Fibroblast of lung (primary cell): ENCODE data around the gene SMC6. TPM values are rescaled to one million over a fixed set of nuclear protein-coding genes. Genes with fewer than 3 reads are reported as not detected.

Source experiments
- DNase-seq, 2 donors: peaks; one replicate each; pipeline versions ENCODE4 v3.0.0 to v3.0.0-alpha.2; 2010; ENCODE audit warnings: low read depth in 2 of 2
- H2AFZ ChIP-seq: 2 replicates; pipeline ENCODE4 v1.5.1; 2012; ENCODE audit warnings: low read length, control low read depth, inconsistent platforms
- H3K27ac ChIP-seq: 2 replicates; pipeline ENCODE4 v1.5.1; 2011; ENCODE audit warnings: low read length, control low read depth; ENCODE audit not compliant: insufficient read depth
- H3K27me3 ChIP-seq: 2 replicates; pipeline ENCODE4 v1.5.1; 2011; ENCODE audit warnings: mild to moderate bottlenecking, low read length; ENCODE audit not compliant: control insufficient read depth, insufficient read depth
- H3K36me3 ChIP-seq: 2 replicates; pipeline ENCODE4 v1.5.1; 2011; ENCODE audit warnings: low read length; ENCODE audit not compliant: control insufficient read depth, insufficient read depth
- H3K4me1 ChIP-seq: 2 replicates; pipeline ENCODE4 v1.5.1; 2011; ENCODE audit warnings: low read length; ENCODE audit not compliant: control insufficient read depth, insufficient read depth; ENCODE audit errors: extremely low read depth
- H3K4me2 ChIP-seq: 2 replicates; pipeline ENCODE4 v1.5.1; 2011; ENCODE audit warnings: low read length, control low read depth; ENCODE audit not compliant: insufficient read depth; ENCODE audit errors: extremely low read depth
- H3K4me3 ChIP-seq, 4 experiments: fragments of 200-600 bp in 1 of 4; sonication (generic) in 1 of 4; replicated peaks in 1 of 4; 2 replicates each; pipeline ENCODE4 v1.5.1; 2011 to 2016; ENCODE audit warnings: low read length in 4 of 4, low read depth in 3 of 4, mild to moderate bottlenecking in 3 of 4, control low read depth in 2 of 4, inconsistent platforms in 1 of 4, mixed read lengths in 1 of 4; ENCODE audit not compliant: insufficient read depth in 1 of 4; ENCODE audit errors: control extremely low read depth in 1 of 4
- H3K79me2 ChIP-seq: 2 replicates; pipeline ENCODE4 v1.5.1; 2012; ENCODE audit warnings: mild to moderate bottlenecking, low read length, inconsistent platforms; ENCODE audit not compliant: control insufficient read depth, insufficient read depth
- H3K9ac ChIP-seq: 2 replicates; pipeline ENCODE4 v1.5.1; 2011; ENCODE audit warnings: mild to moderate bottlenecking, low read length, control low read depth; ENCODE audit not compliant: insufficient read depth
- H3K9me3 ChIP-seq: 2 replicates; pipeline ENCODE4 v1.5.1; 2012; ENCODE audit warnings: low read depth, low read length; ENCODE audit not compliant: control insufficient read depth, insufficient read depth
- H4K20me1 ChIP-seq: 2 replicates; pipeline ENCODE4 v1.5.1; 2011; ENCODE audit warnings: low read length; ENCODE audit not compliant: control insufficient read depth, insufficient read depth; ENCODE audit errors: extremely low read depth
- CTCF ChIP-seq, 2 donors: IDR thresholded peaks in 1 of 2; conservative IDR thresholded peaks in 1 of 2; 1 replicate in 1 of 2; 2 replicates in 1 of 2; pipeline ENCODE4 v1.5.1; 2011 to 2012; ENCODE audit warnings: low read length in 2 of 2, control low read depth in 1 of 2, inconsistent platforms in 1 of 2, low read depth in 1 of 2, mild to moderate bottlenecking in 1 of 2
- EZH2 ChIP-seq: IDR thresholded peaks from 2 replicates; pipeline ENCODE4 v1.5.1; 2012; ENCODE audit warnings: low read length, control low read depth, mild to moderate bottlenecking; ENCODE audit errors: missing control alignments
- polyA plus RNA-seq, 2 donors: library from polyadenylated mRNA; depleted of rRNA in 1 of 2; stranded (reverse) in 1 of 2; unstranded in 1 of 2; fragments of >200 nt; gene quantifications; 2 replicates each; pipeline ENCODE4 v1.2.1, GENCODE V29; 2011 to 2012; ENCODE audit warnings: missing spikeins in 1 of 2
- total RNA-seq: library from RNA; depleted of rRNA; stranded (reverse); fragments of >200 nt; gene quantifications from 2 replicates; pipeline ENCODE4 v1.2.1, GENCODE V29; 2014

SMC6 gene
- total and polyA plus RNA-seq, 2 donors (not counting 1 experiment from before 2014, with no cell fraction given) = 17.9 to 22.8 TPM

DNA sequence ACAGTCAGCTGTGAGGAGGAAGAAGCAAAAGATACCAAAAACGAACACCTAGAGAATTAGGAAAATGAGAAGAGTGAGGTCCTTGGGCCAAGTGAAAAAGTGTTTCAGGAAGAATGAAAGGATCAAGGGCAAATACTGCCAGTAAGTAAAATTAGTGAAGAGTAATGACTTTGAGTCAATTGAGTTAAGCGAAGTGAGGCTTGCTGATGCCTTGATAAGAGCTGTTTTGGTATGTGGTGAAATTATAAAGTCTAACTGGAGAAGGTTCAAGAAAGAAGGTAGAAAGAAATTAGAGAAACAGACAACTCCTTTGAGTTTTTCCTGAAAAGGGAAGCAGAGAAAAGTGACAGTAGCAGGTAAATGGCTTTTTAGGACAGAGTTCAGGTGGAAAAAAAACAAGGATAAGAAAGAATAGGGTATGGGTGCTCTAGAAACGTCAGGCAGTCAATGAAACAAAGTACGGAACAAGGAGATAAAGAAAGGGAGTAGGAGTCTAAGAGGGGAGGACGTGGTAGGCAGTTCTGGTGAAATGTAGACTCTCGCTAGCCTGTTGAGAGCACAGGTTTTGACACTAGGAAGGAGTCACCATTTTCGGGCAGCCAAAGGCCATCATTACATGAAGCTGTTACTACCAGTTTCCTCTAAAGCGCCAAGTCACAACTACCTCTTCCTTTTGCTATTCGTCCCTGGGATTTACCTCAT, 42.9 kb downstream of the SMC6 start:
- no peaks in the 10 kb centered on the region for H4K20me1 ChIP-seq
- DNase-seq = no peak

DNA sequence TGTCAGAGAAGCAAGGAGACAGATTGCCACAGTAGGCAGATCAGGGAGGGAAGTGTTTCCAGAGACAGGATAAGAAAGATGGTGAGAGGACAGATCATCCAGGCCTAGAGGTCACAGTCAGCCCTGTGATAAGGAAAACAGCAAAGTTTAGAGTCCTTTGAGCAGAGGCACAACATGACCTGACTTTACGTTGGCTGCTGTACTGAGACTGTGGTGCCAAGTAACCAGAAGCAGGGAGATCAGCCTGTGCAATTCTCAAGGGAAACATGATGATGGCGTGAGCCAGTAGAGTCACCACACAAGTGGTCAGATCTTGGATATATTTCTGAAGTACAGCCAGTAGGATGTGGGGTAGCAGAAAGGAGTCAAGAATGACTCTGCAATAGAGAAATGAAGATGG, 43.7 kb downstream of the SMC6 start:
- Histone ChIP-seq H3K27me3 (no peaks in the 10 kb centered on the region), H3K4me2 (no peak overlapping the region), H3K4me3 (no peak overlapping the region), H3K9ac (no peak overlapping the region), H3K79me2 (no peaks in the 10 kb centered on the region), H2AFZ (no peak overlapping the region), H3K9me3 (no peaks in the 10 kb centered on the region), H3K4me1 (no peaks in the 10 kb centered on the region), H3K27ac (no peak overlapping the region), H4K20me1 (no peaks in the 10 kb centered on the region), H3K36me3 (peaks cover 3% of the 10 kb centered on the region)
- TF ChIP-seq EZH2 = no peak
- no peak for TF ChIP-seq CTCF (conservative IDR thresholded peaks at IDR 0.05 in 1 of 2, IDR thresholded peaks at IDR 0.05 in 1 of 2; ENCODE audit: low read depth in 1 of 2, low read length in 2 of 2)
- no peak for DNase-seq

More for the DNA sequence above, 42.9 kb downstream of the SMC6 start:
- no peak overlapping the region for H3K27ac ChIP-seq
- TF ChIP-seq EZH2 = no peak
- no peak for TF ChIP-seq CTCF (conservative IDR thresholded peaks at IDR 0.05 in 1 of 2, IDR thresholded peaks at IDR 0.05 in 1 of 2; ENCODE audit: low read depth in 1 of 2, low read length in 2 of 2)
- H3K9me3 ChIP-seq = no peaks in the 10 kb centered on the region
- H2AFZ ChIP-seq = no peak overlapping the region
- no peak overlapping the region for H3K9ac ChIP-seq
- no peak overlapping the region for H3K4me2 ChIP-seq
- no peaks in the 10 kb centered on the region for H3K79me2 ChIP-seq
- H3K4me3 ChIP-seq = no peak overlapping the region
- H3K36me3 ChIP-seq = peaks cover 3% of the 10 kb centered on the region
- H3K27me3 ChIP-seq = no peaks in the 10 kb centered on the region
- H3K4me1 ChIP-seq = no peaks in the 10 kb centered on the region

DNA sequence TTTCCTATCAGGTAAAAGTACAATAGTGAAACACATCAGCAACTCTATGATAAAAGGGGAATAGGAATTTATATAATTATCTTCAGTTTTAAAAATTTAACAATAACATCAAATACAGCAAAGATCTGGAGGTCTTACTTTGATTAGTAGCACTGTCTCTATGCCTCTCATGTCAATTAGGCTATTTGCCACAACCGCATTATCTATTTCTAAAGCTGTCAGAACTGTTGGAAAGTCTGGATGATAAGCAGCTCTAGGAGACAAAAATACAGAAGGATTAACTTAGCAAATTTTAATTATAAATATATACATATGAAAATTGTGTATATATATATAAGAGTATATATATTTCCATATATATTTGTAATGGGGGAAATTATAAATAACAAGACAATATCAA, 45.1 kb downstream of the SMC6 start:
- Histone ChIP-seq H3K9me3 (no peaks in the 10 kb centered on the region), H3K4me1 (no peaks in the 10 kb centered on the region), H3K27ac (no peak overlapping the region), H3K4me3 (no peak overlapping the region), H3K79me2 (no peaks in the 10 kb centered on the region), H4K20me1 (no peaks in the 10 kb centered on the region), H3K36me3 (no peaks in the 10 kb centered on the region), H2AFZ (no peak overlapping the region), H3K27me3 (no peaks in the 10 kb centered on the region), H3K4me2 (no peak overlapping the region), H3K9ac (no peak overlapping the region)
- TF ChIP-seq CTCF (conservative IDR thresholded peaks at IDR 0.05 in 1 of 2, IDR thresholded peaks at IDR 0.05 in 1 of 2; ENCODE audit: low read depth in 1 of 2, low read length in 2 of 2) = no peak
- no peak for TF ChIP-seq EZH2
- DNase-seq = no peak
